Measurements from ENCODE around the gene DEDD2.

The DEDD2 gene

DNA sequence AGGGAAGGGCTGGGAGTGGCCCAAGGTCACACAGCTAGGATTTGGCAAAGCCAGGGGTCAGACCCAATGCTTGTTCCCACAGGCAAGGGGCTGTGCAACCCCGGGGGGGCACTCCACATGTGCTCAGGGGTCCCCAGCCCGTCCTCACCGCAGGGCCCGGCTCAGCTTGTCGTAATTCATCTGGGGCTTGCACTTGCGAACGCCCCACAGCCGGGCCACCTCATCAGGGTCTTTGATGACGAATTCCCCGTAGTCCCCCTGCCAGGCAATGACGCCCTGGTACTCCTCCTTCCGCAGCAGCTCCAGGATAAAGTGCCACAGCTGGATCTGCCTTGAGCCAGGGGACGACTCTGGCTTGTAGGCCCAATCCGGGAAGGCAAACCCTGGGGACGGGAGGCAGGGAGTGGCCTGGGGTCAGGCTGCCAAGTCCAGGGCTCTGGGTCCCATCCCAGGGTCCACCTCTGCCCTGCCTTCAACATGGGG lies 32.7 kb upstream of the DEDD2 start:
- H3K4me3 ChIP-seq (replicated peaks; ENCODE audit: low read depth, low read length), result peak overlapping the region; percentile 93
- no peak for DNase-seq (ENCODE audit: extremely low read depth, low read depth)
- no peak for TF ChIP-seq CTCF (IDR thresholded peaks at IDR 0.05; ENCODE audit: low read depth, low read length, missing control alignments)

GRCh38 chr19:42249769-42250168 lies 32.3 kb upstream of the DEDD2 start:
- TF ChIP-seq CTCF (IDR thresholded peaks at IDR 0.05; ENCODE audit: low read depth, low read length, missing control alignments), result no peak
- H3K4me3 ChIP-seq (replicated peaks; ENCODE audit: low read depth, low read length), result no peak overlapping the region
- no peak for DNase-seq (ENCODE audit: extremely low read depth, low read depth)

GRCh38 chr19:42249149-42249750 lies 31.8 kb upstream of the DEDD2 start:
- no peak for DNase-seq (ENCODE audit: extremely low read depth, low read depth)
- no peak for TF ChIP-seq CTCF (IDR thresholded peaks at IDR 0.05; ENCODE audit: low read depth, low read length, missing control alignments)
- H3K4me3 ChIP-seq (replicated peaks; ENCODE audit: low read depth, low read length), result no peak overlapping the region

DNA sequence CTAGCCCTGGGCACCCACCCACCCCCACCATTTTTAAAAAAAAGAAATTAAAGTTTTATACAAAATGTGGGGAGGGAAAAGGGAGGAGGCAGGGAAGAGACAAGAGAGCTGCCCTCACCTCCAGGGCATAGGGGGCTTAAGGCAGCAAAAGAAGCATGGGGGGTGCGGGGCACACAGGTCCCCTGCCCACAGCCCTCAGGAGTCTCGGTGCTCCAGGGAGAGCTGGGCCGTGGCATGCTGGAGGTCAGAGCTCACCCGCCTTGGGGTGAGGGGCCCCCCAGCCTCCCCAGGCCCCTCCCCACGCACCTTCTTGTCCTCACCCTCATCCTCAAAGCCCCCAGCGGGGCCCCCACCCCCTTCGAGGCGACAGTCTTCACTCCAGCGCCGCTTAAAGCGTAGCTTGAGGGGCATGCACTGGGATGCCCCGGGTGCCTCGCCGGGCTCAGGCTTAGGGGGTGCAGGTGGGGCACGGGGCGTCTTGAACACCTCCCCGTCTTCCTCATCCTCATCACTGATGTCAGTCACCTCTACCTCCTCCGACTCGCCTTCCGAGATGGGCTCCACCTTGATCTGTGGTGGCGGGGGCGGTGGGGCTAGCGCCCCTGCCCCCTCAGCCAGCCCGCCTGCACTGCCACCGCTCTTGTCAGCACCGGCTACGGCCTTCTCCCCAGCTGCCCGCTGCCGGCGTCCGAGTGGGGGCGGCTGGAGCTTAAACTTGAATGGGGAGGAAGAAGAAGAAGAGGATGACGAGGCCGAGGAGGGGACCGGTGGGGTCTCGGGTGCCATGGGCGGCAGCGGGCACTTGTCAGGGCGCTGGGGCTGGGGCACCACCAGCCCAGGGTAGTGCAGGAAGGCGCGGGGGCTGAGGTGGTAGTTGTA lies 31.0 kb upstream of the DEDD2 start:
- no peak for TF ChIP-seq CTCF (IDR thresholded peaks at IDR 0.05; ENCODE audit: low read depth, low read length, missing control alignments)
- H3K4me3 ChIP-seq (replicated peaks; ENCODE audit: low read depth, low read length), result no peak overlapping the region
- DNase-seq (ENCODE audit: extremely low read depth, low read depth), result no peak

DNA sequence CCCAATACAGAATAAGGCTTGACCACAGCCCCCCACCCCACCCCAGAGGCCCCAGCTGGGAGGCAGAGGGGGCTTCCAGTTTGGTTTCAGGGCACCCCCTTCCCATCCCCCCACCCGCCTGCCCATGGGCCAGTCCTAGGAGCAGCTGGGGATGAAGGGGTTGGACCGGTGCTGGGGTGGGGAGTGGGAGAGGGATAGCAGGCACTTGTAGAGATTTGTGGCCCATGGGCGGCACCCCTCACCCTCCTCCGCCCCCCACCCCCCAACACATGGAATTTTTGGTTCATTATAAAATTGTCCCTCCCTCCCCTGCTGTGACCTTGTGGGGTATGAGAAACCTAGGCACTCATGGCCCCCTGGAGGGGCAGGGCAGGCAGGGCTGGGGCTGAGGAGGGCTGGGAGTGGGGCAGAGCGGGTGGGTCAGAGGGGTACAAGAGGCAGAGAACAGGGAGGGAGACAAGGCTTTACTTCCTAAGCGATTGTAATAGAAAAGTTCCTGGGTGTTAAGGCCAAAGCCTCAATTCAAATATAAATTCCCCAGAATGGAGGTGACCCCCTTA lies 30.2 kb upstream of the DEDD2 start:
- DNase-seq (ENCODE audit: extremely low read depth, low read depth), result no peak
- no peak overlapping the region for H3K4me3 ChIP-seq (replicated peaks; ENCODE audit: low read depth, low read length)
- no peak for TF ChIP-seq CTCF (IDR thresholded peaks at IDR 0.05; ENCODE audit: low read depth, low read length, missing control alignments)

DNA sequence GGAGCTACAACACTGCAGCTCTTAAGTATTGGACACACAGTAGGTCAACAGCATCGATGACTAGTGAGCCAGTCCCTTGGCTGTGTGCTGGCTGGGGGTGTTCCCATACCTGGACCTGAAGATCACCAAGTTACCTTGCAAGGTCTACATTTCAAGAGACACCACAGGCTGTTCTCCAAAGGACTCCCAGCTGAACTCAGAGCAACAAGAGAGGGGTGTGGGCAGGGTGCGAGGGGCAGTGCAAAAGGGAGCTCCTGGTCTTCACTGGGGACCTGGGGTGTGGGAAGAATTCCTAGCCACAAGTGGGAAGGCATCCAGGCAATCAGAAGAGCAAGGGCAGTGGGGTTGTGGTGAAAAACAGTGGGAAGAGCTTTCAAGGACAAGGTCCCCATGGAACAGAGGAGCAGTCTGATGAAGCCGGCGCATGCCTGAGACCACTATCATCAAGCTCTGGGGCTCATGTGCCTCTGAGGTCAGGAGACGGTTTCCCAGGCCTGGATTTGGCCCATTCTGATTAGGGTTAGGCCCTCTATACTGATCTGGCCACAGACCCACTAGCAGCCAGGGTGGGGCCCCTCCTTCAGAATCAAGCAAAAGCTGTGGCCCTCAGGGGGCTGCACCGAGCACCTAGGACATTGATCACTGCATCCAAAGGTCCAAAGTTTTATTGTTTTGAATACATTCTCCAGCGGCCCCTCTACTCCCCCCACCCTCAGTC lies 29.6 kb upstream of the DEDD2 start:
- no peak overlapping the region for H3K4me3 ChIP-seq (replicated peaks; ENCODE audit: low read depth, low read length)
- no peak for DNase-seq (ENCODE audit: extremely low read depth, low read depth)
- TF ChIP-seq CTCF (IDR thresholded peaks at IDR 0.05; ENCODE audit: low read depth, low read length, missing control alignments), result no peak
